ENCODE data around the gene PSD4.

- TF ChIP-seq SIN3A (IDR thresholded peaks at IDR 0.05; ENCODE audit: low read depth) (no peak), CTCF (IDR thresholded peaks at IDR 0.05 in 2 of 3, conservative IDR thresholded peaks at IDR 0.05 in 1 of 3; ENCODE audit: borderline replicate concordance in 1 of 3, insufficient read depth in 1 of 3, low read depth in 2 of 3, low read length in 2 of 3) (no peak), MAX (IDR thresholded peaks at IDR 0.05) (0 out of 2 replicates have a peak, but pooled peaks have one; percentile 31), EZH2phosphoT487 (IDR thresholded peaks at IDR 0.05; ENCODE audit: borderline replicate concordance) (no peak), POLR2A (IDR thresholded peaks at IDR 0.05; ENCODE audit: borderline replicate concordance, extremely low read depth, insufficient read depth, insufficient read length) (no peak), EZH2 (IDR thresholded peaks at IDR 0.05) (no peak), ZFX (IDR thresholded peaks at IDR 0.05) (no peak), YY1 (IDR thresholded peaks at IDR 0.05; ENCODE audit: extremely low read depth, insufficient replicate concordance, low read depth, low read length) (no peak)
These were observed 17.3 kb upstream of the PSD4 start for GRCh38 chr2:113156278-113157117.

All from HCT116 (cell line).